Measurements from ENCODE around the gene PAX9.
A peak's percentile ranks its signal among the peaks of the same experiment; 100 is the strongest.

The PAX9 gene

GRCh38 chr14:36656687-36657398, 4.8 kb upstream of the PAX9 start:
- peak; percentile 24 for DNase-seq

DNA sequence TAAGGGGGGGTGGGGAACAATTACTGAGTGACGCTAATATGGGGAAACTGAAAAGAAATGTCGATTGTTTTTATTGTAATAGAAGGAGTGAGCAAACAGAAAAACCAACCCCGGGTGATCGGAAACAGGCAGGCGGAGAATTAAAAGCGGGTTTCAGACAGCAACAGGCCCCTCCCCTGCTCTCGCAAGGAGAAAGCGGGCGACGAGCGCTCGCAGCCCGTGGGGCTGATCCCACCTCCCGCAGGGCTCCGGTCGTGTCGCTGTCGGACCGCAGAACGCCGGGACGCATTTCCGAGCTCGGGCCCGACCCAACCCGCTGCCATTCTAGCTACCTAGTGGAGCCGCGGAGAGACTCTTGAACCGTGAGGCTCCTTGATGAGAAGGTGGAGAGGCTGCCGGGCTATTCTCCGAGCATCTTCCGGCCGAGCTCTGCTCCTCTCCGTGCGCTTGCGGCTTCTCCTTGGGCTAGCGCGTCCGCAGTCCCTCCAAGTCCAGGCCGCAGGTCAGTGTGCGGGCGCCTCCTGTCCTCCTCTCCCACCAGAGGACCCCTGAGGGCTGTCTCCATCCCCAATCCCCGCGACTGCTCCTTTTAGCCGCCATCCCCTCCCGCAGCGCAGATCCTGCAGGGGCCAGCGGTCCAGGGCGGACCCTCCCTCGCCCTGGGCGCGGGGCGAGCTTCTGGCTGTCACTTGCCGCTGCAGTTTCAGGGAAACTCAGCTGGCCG, 4.1 kb upstream of the PAX9 start:
- peak; percentile 40 for DNase-seq

DNA sequence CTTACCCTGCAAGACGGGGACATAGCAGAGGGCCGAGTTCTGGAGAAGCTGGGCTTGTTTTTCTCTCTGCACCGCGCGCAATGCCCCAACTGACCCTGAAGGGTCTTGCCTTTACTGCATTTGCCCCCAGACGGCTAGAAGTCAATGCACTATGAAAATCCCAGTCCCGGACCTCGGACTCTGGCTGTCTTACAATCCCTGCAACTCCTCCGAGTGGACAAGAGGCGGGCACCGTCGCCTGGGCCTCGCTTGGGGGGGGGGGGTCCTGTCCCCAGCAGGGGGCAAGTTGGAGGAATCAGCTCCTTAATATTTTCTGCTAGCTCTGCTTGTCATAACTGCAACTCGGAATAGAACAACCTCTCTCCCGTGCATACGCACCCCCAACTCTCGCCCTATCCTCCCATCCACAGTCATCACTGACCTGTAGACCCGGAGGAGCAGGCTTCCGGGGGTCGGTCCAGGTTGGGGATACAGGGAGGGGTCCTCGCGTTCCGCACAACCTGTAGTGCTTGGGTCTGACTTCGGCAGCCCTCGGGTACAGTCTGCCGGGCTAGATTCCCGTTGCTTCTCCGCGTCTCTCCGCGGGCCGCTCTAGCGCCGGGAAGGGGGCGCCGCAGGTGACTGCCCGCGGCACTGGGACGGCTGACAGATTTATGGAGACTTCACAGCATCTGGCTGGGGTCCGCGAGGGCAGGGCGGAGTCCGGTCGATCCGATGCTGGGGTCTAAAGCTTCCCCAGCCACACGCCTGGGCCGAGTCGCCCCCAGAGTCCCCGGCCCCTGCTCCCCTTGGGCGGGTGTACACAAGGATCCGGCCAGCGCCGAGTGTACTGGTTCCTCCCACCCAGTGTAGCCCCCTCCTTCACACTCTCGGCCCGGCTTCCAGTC, 3.3 kb upstream of the PAX9 start:
- DNase-seq: peak; percentile 18

DNA sequence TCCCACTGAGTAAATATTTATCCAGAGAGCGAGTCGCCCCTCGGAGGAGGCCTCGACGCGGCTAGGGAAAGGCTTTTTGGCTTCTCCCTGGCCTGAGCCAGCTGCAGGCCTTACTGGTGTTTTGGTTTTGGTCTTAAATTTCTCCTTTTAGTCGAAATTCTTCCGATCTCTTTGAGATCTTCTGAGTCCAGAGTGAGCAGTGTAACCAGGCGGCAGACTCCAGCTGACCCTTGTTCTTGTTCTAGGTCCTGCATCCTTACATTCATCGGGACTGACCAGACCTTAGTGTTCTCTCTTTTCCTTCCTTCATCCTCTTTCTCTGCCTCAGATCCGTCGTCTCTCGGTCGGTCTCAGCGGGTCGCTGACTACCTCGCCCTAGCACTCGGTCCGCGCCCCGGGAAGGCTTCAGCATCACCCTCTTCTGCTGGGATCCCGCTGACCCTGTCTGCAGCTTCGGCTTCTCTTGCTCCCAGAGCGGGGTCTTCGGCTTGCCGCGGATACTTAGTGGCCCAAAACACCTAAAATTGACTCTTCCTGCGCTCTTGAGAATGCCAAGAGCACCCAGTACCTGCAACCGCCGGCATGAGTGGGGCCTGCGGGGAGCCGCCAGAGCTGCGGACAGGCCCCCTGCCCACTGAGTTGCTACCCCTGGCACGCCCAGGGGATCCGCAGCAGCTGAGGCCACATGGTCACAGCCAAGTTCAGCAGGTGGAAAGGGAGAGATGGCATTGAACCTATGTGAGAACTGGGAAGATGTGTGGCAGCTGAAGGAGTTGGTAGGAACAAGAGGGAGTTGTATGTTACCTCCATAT, 2.4 kb upstream of the PAX9 start:
- no peak for DNase-seq

- DNase-seq: no peak
These were observed 1.6 kb upstream of the PAX9 start for GRCh38 chr14:36659822-36660735.

GRCh38 chr14:36660736-36661505, 739 bp upstream of the PAX9 start:
- DNase-seq: peak; percentile 18

DNA sequence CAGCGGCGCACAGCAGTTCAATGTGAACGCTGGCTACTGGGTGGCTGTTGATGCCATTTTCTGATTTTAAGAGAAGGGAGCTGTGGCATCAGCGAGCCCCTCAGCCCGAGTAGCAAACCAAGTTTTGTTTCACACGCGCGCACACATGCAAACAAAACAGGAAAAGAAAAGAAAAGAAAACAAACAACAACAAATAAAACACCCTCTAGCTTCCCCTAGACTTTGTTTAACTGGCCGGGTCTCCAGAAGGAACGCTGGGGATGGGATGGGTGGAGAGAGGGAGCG, 540 bp downstream of the PAX9 start:
- DNase-seq: no peak

- DNase-seq: peak; percentile 39
These were observed 1.1 kb downstream of the PAX9 start for GRCh38 chr14:36662543-36663403.

GRCh38 chr14:36663404-36664321, 2.0 kb downstream of the PAX9 start:
- peak; percentile 83 for DNase-seq

GRCh38 chr14:36664322-36665193, 2.9 kb downstream of the PAX9 start:
- no peak for DNase-seq

DNA sequence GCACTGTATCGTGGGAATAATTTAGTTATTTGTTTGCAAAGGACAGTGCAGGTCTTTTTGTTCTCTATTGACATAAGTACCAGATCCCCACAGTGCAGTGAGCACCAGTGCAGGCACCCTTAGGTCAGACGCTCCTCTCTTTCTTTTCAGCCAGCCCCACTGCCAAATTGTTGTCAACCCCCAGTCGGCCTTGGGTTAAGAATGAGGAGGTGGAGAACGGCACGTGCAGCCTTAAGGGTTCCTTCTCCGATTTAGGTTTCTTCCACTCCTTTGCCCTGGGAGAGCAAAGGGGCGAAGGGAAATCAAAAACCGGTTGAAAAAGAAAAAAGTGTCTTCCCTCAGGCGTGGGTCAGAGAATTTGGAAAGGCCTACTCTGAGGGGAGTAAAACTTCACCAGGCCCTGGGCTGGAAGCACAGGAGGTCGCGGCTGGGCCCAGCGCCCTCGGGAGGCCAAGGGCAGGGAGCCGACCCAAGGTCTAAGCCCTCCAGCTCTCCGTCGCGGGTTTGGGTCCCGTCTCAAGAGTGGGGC, 4.3 kb downstream of the PAX9 start:
- no peak for DNase-seq

DNA sequence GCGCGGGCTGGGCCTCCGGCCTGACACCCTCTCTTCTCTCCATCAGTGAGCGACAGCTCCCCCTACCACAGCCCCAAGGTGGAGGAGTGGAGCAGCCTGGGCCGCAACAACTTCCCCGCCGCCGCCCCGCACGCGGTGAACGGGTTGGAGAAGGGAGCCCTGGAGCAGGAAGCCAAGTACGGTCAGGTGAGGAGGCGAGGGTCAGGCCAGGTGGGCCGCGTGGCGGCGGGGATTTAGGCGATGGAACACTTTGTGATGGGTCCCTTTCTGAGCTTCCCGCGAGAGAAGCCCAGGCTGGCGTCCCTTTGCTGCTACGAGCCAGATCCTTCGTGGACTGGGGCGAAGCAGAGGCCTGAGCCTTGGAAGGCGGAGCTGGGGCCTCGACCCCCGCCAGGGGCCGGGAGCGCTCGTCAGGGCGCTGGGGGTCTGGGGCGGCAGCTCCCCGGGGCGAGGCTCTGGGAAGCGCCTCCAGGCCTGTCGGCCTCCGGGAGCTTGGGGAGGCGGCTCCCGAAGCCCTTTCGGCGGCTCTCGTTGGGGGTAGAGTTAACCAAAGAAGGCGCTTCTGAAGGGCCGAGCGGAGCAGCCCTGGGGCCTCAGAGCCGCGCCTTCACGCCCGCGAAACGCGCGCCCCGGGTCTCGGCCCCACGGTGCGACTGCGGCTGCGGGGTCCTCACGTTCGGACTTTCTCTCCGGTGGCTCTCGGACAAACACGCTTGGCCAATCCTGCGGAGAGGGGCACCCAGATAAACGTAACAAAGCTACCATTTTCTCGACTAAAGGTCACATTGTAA, 5.0 kb downstream of the PAX9 start:
- DNase-seq: peak; percentile 17

- DNase-seq: no peak
These were observed 6.0 kb downstream of the PAX9 start for GRCh38 chr14:36667679-36668078.

- no peak for DNase-seq
These were observed 9.5 kb downstream of the PAX9 start for GRCh38 chr14:36671149-36671548.

GRCh38 chr14:36672095-36672494, 10.4 kb downstream of the PAX9 start:
- DNase-seq: no peak

DNA sequence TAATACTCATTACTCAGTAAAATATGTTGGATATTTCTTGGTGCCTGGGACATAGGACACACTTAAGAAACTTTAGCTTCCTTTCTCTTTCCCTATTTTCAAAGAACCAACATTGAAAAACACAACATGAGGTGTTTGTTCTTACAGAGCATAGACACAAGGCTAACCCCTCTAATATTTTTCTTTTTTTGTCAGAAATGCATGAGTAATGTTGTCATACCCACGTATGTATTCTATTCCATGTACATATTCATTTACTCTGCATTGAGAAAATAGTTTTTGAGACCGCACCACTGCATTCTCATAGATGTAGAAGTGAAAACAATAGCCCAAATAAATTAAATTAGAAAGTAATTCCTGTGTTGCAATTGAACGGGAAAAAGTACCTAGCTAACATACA, 13.0 kb downstream of the PAX9 start:
- no peak for DNase-seq

- DNase-seq: no peak
These were observed 13.9 kb downstream of the PAX9 start for GRCh38 chr14:36675581-36675980.
